K562 treated with DMSO at 1 percent for 48 hours (cell line): Measurements from ENCODE around the gene CBY3. TPM values are rescaled to one million over a fixed set of nuclear protein-coding genes. Genes with fewer than 3 reads are reported as not detected.

Source experiments
- total RNA-seq: library from RNA; unstranded; fragments of 300-600 nt; gene quantifications from 2 replicates; pipeline ENCODE4 v1.2.3, GENCODE V29; 2022; ENCODE audit warnings: low replicate concordance; ENCODE audit errors: extremely low read depth

Gene CBY3
- total RNA-seq: not detected in 2 replicates

DNA sequence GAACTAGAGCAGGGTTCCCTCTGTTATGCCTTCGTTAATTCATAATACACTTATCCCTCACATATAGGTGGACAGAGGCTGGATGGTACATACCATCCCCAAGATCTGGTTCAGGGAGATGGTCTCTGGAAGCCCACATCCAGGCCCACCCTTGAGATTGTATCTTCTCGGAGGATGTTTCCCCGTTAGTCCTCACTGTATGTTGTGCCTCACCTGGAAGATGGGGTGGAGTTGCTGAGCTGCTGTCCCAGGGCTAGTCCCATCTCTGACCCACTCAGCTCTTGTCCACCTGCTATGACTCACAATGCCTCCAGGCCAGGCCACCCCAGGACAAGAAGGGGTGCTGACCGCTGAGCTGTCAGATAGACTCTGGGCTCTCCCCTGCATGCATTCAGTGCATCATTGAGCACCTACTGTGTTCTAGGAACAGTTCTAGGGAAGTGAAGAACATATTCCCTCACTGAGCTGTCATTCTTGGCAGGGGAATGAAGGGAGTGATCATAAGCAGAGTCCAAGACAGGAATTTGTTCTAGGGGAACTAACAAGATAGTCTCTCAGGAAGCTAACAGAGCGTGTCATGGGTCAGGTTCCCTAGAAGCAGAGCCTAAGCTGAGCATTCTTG lies at the start of gene CBY3:
TSS of gene CBY3 (minus strand) at position 255 of the 622 bp plus-strand sequence. CDS start at position 139, 116 bp downstream.

DNA sequence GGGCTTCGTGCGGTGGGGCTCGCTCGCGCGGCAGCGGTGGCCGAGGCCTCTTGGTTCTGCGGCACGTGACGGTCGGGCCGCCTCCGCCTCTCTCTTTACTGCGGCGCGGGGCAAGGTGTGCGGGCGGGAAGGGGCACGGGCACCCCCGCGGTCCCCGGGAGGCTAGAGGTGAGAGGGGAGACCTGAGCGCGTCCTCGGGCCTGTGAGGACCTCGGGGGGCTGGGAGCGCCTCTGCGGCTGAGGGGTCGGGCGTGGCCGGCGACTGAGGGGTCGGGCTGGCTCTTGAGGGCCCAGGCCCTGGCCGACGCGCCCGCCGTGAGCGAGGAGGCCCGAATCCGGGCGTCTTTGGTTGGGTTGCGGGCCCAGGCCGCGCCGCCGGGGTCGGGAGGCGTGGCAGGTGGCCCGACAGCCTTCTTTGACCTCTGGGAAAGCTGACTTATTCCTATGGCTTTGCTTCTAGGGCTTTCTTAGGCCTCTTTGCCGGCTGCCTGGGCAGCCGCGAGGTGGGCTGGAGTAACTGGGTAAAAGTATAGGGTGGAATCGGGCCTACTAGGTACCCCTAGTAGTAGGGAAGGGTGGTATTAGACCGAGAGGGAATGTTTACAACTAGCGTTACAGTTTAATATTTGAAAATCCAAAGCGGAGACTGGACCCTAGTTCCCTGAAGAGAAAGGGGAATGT lies 18.2 kb upstream of the CBY3 start, which contains the start of gene CANX:
TSS of gene CANX (plus strand) at position 33 of the 681 bp plus-strand sequence. CDS start 6,715 bp downstream, outside the sequence.

Other genes starting within 250 kb of the CBY3 start
- not detected in 2 replicates for gene RUFY1, start 130.5 kb downstream of the CBY3 start, total RNA-seq
- gene HNRNPH1, start 57.4 kb downstream of the CBY3 start, total RNA-seq: not detected in 2 replicates
- gene CANX, start 17.9 kb upstream of the CBY3 start, total RNA-seq: 673 TPM in 1 of 2 replicates, not detected in the other
- gene MAML1, start 51.8 kb upstream of the CBY3 start, total RNA-seq: not detected in 2 replicates
- gene LTC4S, start 113.0 kb upstream of the CBY3 start, total RNA-seq: not detected in 2 replicates
- not detected in 2 replicates for gene MGAT4B, start 125.8 kb upstream of the CBY3 start, total RNA-seq
- 1,536 TPM in 1 of 2 replicates, not detected in the other for gene SQSTM1, start 139.9 kb upstream of the CBY3 start, total RNA-seq
- gene MRNIP, start 177.8 kb upstream of the CBY3 start, total RNA-seq: not detected in 2 replicates
- gene TBC1D9B, start 226.9 kb upstream of the CBY3 start, total RNA-seq: not detected in 2 replicates